ENCODE measurements around the gene MED26.

The MED26 gene

GRCh38 chr19:16649734-16650133, 21.7 kb upstream of the MED26 start:
- no peak for DNase-seq

GRCh38 chr19:16645140-16645539, 17.1 kb upstream of the MED26 start:
- no peak for DNase-seq

GRCh38 chr19:16641695-16642094, 13.7 kb upstream of the MED26 start:
- no peak for DNase-seq

DNA sequence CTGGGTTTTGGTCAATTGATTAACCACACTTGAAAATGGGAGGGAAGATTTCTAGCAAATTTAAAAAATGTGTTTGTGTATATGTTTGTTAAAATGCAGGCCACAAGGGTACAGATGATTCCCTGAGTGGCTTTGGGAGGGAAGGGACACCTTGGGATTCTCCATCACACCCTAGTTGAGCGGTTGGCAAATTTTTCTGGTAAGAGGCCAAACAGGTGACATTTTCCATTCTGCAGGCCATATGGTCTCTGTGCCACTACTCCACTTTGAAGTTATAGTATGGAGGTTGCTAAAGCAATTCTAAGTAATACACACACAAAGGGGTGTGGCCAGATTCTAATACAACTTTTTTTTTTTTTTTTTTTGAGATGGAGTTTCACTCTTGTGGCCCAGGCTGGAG, 12.9 kb upstream of the MED26 start:
- DNase-seq, result no peak

GRCh38 chr19:16638666-16639065, 10.7 kb upstream of the MED26 start:
- no peak for DNase-seq

DNA sequence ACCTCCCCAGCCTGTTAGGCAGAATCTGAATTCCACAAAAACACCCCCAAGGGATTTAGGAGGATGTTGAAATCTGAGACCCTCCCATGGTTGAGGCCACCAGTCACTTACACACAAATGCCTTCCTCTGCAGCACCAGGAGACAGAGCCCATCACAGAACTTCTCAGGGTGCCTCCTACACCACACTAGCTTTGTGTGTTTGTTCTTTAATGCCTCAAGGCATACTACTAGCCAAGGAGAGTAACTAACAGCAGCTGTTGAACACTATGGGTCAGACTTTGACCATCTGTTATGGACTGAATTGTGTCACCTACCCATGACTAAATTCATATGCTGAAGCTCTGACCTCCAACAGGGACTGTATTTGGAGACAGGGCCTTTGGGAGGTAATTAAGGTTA, 9.5 kb upstream of the MED26 start:
- no peak for DNase-seq

DNA sequence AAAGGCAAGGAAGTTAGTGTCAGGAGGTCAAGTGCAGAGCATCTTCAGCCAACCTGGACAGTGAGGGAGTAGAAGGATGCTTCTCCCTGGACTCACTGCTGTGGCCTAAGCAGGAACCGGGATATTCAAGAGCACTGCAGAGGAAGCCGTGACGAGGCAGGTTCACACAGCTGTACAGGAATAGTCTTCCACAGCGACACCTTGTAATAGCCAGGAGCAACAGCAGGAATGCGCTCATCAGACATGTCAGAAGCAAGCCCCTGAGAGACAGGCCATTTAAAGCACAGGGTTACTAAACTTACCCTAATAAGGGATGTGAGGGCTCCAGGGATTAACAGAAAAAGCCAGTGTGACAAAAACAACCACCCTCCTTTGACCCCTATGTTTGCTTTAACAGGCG, 3.5 kb upstream of the MED26 start:
- no peak for DNase-seq

DNA sequence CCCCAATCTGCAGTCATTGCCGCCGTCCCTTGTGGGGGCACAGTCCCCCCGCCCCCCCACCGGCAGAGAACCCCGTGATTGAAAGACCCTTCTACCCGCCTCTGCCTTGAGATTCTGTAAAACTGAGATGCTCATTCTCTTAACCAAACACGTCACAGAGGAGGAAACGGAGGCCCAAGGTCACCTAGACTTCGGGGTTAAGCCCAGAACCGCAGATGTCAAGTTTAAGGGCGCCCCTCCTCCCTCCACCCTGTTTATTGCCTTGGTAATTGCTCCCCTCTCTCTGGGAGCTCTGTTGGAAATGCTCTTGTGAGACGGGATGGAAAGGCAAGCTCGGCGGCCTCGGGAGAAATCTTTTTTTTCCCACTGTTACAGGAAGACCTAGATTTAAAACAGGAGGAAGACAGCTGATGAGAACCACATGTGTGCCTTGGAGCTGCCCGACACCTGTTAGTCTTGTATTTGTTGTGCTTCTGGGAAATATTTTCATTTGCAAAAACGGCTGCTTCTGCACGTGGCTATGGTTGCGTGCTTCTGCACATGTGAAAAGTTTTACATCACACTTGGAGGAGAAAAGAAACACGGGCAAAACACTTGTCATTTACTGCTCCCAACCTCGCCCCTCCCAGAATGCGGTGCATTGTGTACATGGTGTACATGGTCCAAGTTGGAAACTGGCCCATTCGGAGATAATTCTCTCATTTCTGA, 1.1 kb upstream of the MED26 start:
- no peak for DNase-seq

- no peak for DNase-seq
Measured at GRCh38 chr19:16627928-16628182, 149 bp downstream of the MED26 start.

DNA sequence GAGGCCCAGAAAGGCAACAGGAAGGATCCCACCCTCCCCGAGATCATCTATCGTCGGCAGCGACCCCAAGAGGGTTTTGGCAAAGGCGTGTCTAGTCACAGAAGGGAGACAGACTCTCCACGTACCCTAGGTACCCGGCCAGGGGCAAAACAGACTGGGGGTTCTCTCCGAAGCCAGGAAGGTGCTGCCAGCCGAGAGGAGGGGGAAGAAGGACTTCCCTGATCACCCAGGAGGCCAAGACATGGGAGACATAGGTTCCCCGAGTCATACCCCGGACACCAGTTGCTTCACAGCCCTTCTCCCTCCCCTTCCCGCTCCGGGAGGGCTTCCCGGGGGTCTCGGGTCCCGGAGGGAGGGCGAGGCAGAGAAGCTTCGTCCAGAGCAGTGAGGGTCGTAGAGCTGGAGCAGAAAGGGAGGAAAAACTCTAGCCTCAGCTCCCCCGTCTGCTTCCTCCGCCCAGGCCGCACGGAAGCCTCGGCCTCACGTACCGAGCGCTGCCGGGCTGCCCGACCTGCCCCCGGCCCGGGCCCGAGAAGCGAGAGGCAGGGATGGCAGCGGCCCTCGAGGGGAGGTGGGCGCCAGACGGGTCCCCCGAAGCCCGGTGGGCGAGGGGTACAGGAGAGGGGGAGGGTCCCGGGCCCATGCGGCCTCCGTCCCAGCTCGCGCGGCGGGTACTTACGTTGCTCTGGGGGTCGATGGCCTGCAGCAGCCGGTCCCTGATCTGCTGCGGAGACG, 644 bp downstream of the MED26 start:
- no peak for DNase-seq

DNA sequence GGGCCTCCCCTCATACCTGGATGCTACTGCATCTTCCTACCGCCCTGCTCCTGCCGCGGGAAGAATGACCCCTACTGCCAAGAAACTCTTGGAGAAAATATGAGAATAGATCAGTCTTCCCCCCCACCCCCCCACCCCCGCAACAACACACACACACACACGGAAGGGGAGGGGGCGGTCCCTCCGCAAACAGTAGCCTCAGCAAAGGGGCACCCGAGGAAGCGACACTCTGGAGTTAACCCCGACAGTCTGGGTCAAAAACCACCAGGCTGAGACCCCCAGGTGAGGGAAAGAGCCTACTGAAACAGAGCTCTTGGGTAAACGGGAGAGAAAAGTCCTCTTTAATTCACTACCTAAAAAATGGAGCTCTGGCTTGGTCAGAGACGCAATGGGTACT, 1.2 kb downstream of the MED26 start:
- DNase-seq, result no peak

DNA sequence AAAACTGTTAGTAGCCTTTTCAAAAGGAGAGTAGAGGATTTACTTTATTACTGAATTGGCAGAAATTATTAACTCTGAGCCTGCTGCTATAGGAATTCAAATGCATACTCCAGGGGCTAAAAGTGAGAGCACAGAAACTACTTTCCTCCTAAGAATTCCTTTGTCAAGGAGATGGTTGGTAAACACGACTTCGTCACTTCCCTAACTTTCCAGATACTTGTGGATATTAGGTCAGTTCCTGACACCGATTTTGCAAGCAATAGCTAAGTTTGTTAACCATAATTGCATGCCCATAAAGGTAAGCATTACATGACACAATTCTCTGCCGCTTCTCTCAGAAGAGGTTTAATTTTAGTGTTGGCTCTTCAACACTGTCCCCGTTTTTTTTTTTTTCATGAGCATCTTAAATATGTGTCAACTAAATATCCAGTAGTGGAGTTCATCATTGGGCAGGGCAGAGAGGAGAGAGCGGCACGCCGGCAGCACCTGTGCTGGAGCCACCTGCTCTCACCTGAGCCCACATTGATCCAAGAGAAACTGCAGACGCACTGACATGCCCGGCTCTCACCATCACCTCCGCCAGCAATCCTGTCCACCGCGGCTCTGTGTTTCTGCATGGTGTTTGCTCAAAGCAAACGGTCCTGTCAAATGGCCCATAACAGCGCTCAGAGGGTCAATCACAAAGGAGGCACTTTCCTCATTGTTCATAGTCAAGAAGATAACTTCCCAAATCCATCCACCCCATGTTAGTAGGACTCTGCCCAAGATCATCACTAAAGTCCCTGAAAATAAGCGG, 2.6 kb downstream of the MED26 start:
- no peak for DNase-seq

DNA sequence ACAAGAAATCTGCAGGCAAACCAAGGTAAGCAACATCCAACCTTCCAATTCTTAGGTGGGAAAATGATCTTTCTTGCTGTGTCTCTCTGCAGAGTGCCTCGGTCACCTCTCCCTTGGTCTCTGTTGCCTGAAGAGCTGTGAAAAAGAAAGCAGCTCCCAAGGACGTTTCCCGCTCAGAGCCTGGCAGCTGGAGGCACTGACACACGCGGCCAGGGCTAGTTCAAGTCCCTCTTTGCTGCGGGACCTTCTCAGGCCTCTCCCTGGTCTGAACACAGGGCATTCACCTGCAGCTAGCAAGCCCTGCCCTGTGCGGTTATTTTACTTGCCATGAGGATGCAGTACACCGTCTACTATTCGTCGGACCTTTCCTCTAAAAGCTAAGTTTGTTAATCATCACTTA, 3.8 kb downstream of the MED26 start:
- no peak for DNase-seq

GRCh38 chr19:16623576-16623975, 4.4 kb downstream of the MED26 start:
- no peak for DNase-seq

- DNase-seq, result no peak
Measured at GRCh38 chr19:16623066-16623465, 4.9 kb downstream of the MED26 start.

GRCh38 chr19:16621165-16621800, 6.7 kb downstream of the MED26 start:
- no peak for DNase-seq

DNA sequence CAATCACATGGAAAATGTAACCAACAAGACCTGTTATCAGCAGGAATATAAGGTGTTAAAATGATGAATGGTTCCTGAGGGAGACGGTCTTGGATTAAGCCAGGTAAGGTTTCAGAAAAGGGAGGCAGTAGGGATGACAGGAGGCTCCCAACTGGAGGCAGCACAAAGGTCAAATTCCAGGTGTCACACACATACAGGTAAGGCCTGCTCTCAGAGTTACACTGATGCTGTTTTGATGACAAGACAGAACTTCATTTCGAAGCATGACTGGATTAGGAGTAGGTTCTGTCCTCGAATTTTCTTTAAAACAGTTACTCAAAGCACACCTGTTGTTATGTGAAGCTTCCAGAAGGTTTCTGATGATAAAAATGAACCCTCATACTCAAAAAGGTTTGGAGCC, 7.4 kb downstream of the MED26 start:
- DNase-seq, result no peak

DNA sequence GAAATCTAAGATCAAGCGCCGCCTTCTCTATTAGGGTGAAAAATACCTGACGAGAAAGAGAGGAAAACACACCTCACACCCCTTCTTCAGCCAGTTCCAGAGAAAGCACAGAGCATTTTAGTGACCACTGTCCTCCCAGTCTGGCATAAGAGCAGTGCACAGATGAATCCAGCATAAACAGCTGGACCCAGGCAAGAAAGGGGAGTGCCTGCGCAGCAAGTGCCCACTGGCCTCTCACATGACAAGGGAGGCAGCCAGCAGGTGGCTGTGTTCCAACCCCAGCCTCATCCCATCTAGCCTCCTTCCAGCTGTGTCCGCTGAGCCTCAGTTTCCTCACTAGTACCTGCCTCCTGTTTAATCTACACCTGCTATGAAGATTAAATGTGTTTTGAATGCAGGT, 8.0 kb downstream of the MED26 start:
- DNase-seq, result no peak

- no peak for DNase-seq
Measured at GRCh38 chr19:16619457-16619856, 8.5 kb downstream of the MED26 start.

DNA sequence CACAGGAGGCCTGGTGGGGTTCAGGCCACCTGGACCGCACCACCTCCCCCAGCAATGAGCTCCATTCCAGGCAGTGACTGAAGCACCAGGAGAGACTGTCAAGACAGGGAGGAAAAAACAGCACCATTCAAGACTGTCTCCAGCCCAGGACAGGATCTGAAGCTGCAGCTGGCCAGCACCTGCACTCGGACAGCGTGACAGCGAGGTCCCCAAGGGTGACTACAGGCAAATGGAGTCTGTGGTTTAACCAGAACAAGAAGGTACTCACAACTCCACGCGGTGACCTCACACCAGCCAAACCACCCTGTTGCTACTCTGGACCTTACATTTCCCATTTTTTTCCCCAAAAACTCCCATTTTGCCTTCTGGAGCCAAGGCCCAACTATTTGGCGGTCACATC, 9.8 kb downstream of the MED26 start:
- DNase-seq, result no peak

DNA sequence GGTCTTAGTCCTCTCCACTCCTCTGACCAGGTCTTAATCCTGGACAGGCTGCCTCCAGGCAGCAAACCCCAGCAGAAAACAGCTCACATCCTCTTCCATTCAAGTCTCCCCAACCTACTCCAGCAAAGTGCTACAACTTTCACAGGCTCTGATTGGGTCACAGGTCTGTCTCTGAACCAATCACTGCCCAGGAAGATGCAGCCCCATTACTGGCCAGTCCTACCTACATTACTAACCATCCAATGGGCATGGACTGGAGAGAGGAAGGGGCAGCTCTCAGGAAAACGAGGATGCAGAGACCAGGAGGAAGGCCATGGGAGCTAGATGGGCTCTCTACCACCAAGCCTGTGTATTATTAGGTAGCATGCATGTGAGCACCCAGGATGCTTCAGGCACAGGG, 12.2 kb downstream of the MED26 start:
- DNase-seq, result no peak

GRCh38 chr19:16614941-16615340, 13.1 kb downstream of the MED26 start:
- no peak for DNase-seq

DNA sequence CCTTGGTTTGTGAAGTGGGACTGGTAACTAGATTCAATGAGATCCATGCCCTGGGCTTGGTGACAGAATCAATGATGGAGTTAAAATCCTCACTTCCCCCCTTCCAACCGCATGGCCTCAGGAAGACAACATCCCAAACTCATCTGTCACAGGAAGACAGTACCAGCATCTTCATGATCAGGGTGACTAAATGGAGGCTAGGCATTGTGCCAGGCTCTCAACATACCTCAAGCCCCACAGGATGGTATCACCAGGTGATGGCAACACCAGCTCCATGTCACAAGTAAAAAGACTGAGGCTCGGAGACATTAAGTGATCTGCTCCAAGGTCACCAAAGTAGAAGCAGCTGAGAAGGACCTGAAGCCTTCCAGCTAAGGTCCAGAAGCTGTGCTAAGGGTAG, 14.2 kb downstream of the MED26 start:
- DNase-seq, result no peak

DNA sequence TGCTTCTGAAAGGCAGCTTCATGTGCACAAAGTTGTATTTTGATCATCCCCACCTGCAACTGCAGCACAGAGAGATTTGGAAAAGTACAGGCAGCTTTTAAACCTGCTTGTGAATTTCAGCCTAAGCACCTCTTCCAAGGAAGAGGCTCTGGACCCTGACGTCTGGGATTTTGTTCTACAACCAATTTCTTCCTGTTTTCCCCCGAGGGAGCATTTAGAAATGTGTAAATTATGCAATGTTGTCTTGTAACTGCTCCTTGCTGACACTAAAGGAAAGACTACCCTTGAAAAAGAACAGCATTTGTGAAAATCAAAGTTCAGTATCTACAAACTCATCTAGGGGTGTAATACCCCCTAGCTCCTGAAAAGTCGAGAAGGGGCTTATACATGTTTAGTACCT, 15.4 kb downstream of the MED26 start:
- no peak for DNase-seq
